HG02884 (cell line): Measurements from ENCODE around the gene EFEMP2.

Experiments used
- ATAC-seq: cut with Tn5 transposase; IDR thresholded peaks from one replicate; pipeline ENCODE4 v1.9.1; 2021; ENCODE audit warnings: mild to moderate bottlenecking, moderate library complexity; ENCODE audit not compliant: unreplicated experiment

Gene EFEMP2

DNA sequence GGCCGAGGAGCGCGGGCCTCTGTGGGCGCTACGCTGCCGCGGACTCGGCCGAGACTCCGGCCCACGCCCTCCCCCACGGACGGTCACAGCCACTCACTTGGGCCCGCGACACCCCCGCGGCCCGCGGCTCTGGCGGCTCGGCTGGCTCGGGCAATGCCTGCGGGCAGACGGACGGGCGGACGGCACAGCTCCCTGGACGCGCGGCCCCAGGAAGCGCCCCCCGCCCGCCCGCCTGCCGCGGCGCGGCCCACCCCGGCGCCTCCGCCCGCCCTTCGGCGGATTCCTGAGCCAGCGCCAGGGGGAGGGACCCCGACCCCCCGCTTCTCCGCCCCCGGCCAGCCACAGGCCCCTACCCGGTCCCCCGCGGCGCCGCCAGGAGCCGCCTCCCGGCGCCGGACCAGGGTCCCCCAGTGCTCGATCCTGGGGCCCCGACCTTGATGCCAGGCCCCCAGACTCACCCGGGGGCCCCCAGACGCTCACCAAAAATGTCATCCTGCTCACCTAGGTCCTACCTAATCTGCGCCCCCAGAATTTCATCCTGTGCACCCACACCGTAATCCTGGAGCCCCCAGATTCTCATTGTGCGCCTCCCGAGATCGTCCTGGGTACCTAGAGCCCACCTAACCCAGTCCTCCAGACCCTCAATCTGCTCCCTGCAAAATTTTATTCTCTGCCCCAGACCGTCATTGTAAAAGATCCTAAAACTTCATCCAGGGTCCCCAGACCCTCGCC, at the start of gene EFEMP2:
TSS of gene EFEMP2 (minus strand) at position 215 of the 732 bp plus-strand sequence. CDS start 446 bp downstream, outside the sequence.
- no peak for ATAC-seq

DNA sequence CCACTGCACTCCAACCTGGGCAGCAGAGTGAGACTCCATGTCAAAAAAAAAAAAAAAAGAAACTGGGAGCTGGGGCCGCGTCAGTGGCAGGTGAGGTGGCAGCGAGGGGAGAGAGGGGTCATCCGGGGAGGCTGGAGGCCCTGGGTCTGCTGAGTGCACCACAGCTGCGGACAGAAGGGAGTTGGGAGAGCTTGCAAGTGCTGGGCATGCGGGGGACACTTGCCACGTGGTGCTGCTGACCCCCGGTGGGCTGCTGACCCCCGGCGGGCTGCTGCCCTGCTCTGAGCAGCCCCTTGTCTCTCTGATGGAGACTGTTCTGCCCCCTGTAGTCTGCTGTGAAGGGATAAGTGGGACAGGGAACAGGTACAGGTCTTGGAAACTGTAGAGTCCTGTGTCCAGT, 49.3 kb upstream of the EFEMP2 start:
- ATAC-seq, result no peak

- no peak for ATAC-seq
Observed at GRCh38 chr11:65921033-65921555, 48.5 kb upstream of the EFEMP2 start.

DNA sequence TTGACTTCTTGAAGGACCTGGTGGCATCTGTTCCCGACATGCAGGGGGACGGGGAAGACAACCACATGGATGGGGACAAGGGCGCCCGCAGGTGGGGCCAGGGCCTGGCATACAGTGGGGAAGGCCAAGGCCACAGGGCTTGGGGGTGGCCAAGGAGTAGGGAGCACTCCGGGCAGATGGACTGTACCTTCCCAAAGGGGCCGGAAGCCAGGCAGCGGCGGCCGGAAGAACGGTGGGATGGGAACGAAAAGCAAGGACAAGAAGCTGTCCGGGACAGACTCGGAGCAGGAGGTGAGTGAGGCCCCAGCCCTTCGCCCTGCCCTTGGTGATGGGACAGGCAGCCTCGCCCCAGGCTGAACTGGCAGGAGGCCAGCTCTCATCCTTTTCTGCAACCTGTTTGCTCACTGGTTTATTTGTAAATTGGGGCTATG, 47.8 kb upstream of the EFEMP2 start:
- no peak for ATAC-seq

DNA sequence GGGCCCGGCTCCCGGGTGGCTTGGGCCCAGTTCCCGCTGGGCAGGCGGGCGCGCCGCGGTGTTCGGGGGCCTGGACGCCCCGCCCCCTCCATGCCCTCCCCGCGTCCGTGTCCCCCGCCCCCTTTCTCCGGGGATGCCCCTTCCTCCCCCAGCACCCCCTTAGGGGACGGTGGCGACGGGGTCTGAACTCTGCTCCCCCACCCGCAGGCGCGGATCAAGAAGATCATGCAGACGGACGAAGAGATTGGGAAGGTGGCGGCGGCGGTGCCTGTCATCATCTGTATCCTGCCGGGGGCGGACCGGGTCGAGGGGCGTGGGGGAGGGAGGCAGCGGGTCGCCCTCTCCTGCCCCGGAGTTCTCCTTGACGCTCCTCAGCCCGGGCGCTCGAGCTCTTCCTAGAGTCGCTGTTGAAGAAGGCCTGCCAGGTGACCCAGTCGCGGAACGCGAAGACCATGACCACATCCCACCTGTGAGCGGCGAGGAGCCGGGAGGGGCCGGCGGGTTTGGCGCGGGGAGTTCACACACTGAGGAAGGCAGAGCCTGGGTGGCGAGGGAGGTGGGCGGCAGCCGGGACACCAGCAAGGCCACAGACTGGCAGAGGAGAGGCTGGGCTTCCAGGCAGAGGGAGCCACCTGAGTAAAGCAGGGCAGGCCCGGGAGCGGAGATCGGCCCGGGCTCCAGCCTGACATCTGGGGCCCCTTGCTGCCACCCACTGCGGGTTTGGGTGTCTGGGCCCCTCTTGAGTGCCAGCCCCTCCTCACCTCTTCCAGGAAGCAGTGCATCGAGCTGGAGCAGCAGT, 47.2 kb upstream of the EFEMP2 start:
- ATAC-seq, result peak; percentile 35

GRCh38 chr11:65919141-65919572, 46.6 kb upstream of the EFEMP2 start, which contains the start of gene DRAP1:
Gene DRAP1 (plus strand): TSS chr11:65919426. CDS start chr11:65919502, 76 bp downstream.
- ATAC-seq, result peak; percentile 82

DNA sequence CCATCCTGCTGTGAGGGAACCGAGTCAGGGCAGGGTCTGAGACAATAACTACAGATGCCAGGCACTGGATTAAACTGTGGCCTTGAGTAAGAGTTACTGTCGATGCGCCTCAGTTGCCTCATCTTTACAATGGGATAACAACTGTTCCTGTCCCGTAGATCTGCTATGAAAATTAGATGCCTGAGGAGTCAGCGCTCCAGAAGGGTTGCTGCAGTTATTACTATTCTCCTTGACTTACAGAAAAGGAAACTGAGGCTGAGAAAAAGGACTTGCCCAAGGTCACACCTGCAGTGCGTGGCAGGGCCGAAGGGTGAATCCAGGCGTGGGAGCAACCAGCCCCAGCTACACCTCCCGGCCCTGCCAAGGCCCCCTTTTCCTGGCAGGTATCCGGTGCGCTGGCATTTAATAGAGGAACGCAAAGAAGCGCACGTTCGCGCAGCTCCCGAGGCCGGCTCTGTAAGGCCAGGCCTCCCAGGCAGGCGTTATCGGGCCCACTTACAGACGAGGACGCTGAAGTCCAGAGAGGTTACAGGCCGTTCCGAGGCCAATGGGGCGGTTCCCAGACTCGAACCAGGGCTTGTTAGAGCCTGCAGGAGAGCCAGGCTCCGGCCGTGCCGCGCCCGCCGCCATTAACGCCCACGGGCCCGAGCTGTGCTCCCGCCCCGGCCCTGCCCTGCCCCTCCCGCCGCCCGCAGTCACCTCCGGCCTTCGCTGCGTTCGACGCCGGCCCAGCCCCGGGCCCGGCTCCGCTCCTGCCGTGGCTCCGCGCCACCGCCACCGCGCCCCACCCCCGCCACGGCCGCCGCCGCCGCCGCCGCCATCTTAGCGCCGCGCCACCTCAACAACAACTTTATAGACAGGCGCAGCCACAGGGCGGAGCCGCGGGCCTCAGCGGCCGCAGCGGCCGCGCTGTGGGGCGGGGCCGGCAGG, 45.9 kb upstream of the EFEMP2 start, which contains the start of gene C11orf68:
TSS of gene C11orf68 (minus strand) at position 852 of the 930 bp plus-strand sequence. CDS start at position 821, 31 bp downstream.
- peak; percentile 43 for ATAC-seq

DNA sequence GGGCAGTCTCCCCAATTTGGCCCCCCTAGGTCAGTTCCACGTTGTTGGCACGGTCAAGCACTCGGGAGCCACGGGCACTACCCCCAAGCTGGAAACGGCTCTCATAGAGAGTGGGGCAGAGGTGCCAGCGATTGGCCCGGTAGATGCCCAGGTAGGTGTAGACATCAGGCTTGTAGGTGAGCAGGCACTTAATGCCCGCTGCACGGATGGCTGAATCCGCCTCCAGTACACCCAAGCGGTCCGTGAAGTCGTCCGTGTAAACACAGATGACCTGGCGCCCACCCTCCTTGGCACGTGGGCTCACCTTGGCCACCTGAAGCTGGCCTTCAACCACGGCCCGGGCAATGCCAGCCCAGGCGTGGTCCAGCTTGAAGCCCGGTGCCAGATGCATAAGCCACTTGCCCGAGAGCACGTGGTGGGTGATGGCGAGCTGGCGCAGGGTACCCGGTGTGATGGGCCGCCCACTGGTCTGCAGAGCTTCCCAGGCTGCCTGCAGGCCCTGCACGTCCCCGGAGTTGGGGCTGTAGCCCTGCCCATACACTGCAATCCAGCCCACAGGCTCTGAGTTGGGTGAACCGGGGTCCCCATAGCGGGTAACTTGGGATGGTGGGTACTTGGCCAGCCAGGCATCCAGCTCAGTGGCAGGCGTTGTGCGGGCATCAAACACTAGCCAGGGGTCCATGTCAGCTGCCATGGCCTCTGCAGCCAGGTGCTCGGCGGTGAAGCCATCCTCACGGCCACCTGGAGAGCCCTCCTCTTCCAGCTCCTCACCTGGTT, 45.0 kb upstream of the EFEMP2 start:
- ATAC-seq, result no peak

DNA sequence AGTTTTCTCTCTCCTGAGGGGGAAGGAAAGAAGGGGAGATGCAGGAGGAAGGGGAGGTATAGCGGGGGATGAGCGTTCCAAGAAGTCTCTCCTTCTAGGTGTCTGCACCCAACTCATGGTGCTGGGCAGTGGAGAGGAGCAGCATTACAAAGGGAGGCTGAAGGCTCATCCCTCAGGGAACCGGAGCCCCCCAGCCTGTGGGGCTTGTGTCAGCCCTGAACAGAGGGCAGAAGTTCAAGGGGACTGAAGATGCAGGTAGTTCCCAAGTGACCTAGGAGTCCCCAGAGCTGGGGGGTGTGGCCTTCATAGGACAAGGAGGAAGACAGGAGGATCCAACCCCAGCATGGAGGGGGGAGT, 44.5 kb upstream of the EFEMP2 start:
- no peak for ATAC-seq

DNA sequence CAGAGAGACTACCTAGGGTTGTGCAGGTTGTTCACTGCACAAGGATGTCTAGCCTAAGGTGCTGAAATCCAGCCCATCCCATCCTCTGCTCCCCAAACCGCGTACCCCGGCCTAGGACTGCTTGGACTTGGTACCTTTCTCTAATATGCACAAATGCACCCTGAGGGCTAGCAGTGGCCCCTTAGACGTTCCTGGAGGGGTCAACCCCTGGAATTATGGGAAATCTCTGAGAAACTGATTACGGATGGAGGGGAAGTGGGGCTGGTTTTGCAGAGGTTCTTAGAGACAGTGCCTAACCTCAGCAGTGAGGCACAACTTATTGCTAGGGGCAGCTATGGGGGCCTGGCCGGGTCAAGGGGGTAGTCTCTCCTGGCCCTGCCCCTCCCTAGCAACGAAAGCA, 43.8 kb upstream of the EFEMP2 start:
- no peak for ATAC-seq

DNA sequence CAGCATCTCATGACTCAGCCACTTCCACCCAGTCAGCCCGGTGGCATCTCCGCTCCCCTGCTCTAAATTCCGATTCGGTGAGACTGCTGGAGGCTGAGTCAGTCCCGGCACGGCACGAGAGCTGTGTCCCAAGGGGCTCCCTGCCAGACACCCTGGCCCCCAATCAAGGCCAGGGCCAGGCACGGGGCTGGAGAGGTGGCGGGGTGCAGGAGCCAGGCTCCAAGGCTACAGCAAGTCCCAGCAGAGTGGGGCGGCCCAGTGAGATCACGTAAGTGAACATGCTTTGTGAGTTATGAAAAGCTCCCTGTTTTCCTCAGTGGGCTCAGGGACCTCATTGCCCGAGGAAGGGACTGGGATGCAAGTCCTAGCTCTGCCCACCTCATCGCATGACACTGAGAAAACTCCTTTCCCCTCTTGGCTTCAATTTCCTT, 43.2 kb upstream of the EFEMP2 start:
- no peak for ATAC-seq

- no peak for ATAC-seq
Observed at GRCh38 chr11:65915101-65915820, 42.7 kb upstream of the EFEMP2 start.

- no peak for ATAC-seq
Observed at GRCh38 chr11:65912845-65913244, 40.2 kb upstream of the EFEMP2 start.

- ATAC-seq, result no peak
Observed at GRCh38 chr11:65911682-65912568, 39.3 kb upstream of the EFEMP2 start.

- ATAC-seq, result no peak
Observed at GRCh38 chr11:65907878-65908277, 35.3 kb upstream of the EFEMP2 start.

DNA sequence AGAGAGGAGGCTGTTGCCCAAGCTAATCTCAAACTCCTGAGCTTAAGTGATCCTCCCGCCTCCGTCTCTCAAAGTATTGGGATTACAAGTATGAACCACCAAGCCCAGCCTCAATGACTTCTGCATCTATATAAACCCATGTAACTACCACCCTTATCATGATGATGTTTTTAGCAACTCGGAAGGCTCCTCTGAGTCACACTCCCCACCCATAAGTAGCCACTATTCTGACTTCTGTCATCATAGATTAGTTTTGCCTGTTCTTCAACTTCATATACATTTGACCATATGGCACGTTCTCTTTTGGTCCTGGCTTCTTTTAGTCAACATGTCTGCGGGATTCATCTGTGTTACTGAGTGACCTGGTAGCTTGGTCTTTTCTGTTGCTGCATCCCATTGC, 34.0 kb upstream of the EFEMP2 start:
- no peak for ATAC-seq

- ATAC-seq, result no peak
Observed at GRCh38 chr11:65903715-65904114, 31.1 kb upstream of the EFEMP2 start.

DNA sequence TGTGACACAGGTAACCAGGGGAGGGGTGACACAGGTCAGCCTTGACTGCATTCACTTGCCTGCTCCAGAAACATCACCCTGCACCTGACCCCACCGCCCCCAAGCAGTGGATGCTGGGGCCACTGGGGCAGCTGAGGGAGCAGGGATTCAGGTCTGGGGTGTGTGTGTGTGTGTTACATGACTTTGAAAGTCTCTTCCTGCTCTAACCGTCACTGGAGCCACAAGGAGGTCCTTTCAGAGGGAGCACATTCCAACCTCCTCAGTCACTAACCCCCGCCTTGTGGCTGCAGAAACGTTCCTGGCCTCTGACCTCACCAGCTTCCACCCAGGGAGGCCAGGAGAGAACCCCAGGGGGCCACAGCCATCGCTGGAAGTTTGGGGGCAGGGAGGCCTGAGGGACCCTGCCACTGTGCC, 30.5 kb upstream of the EFEMP2 start:
- no peak for ATAC-seq
